NCI-H226 (cell line): ENCODE measurements around the gene SLC6A3.
A peak's percentile ranks its signal among the peaks of the same experiment; 100 is the strongest.

Experiments
- DNase-seq: peaks from one replicate; pipeline ENCODE4 v3.0.0-alpha.2; 2015

Gene SLC6A3

GRCh38 chr5:1445313-1445688, at the start of gene SLC6A3:
TSS of gene SLC6A3 (minus strand) at chr5:1445440. CDS start at chr5:1443197, 2,243 bp downstream.
- no peak for DNase-seq

- no peak for DNase-seq
Observed at GRCh38 chr5:1493941-1494340, 48.7 kb upstream of the SLC6A3 start.

GRCh38 chr5:1493413-1493812, 48.2 kb upstream of the SLC6A3 start:
- no peak for DNase-seq

- no peak for DNase-seq
Observed at GRCh38 chr5:1492757-1493156, 47.5 kb upstream of the SLC6A3 start.

- no peak for DNase-seq
Observed at GRCh38 chr5:1490376-1490775, 45.1 kb upstream of the SLC6A3 start.

GRCh38 chr5:1489754-1490153, 44.5 kb upstream of the SLC6A3 start:
- no peak for DNase-seq

- peak; percentile 8 for DNase-seq
Observed at GRCh38 chr5:1488882-1489680, 43.8 kb upstream of the SLC6A3 start.

- no peak for DNase-seq
Observed at GRCh38 chr5:1487079-1487764, 42.0 kb upstream of the SLC6A3 start.

GRCh38 chr5:1486271-1486670, 41.0 kb upstream of the SLC6A3 start:
- DNase-seq = no peak

- DNase-seq = no peak
Observed at GRCh38 chr5:1485579-1486118, 40.4 kb upstream of the SLC6A3 start.

- DNase-seq = no peak
Observed at GRCh38 chr5:1484730-1485578, 39.7 kb upstream of the SLC6A3 start.

- no peak for DNase-seq
Observed at GRCh38 chr5:1483856-1484729, 38.9 kb upstream of the SLC6A3 start.

- no peak for DNase-seq
Observed at GRCh38 chr5:1483064-1483463, 37.8 kb upstream of the SLC6A3 start.

- no peak for DNase-seq
Observed at GRCh38 chr5:1481959-1482331, 36.7 kb upstream of the SLC6A3 start.

- DNase-seq = no peak
Observed at GRCh38 chr5:1481266-1481958, 36.2 kb upstream of the SLC6A3 start.

GRCh38 chr5:1480806-1481205, 35.6 kb upstream of the SLC6A3 start:
- no peak for DNase-seq

GRCh38 chr5:1480217-1480616, 35.0 kb upstream of the SLC6A3 start:
- no peak for DNase-seq

GRCh38 chr5:1479581-1480188, 34.4 kb upstream of the SLC6A3 start:
- DNase-seq = no peak

- no peak for DNase-seq
Observed at GRCh38 chr5:1479066-1479465, 33.8 kb upstream of the SLC6A3 start.

GRCh38 chr5:1478271-1479035, 33.2 kb upstream of the SLC6A3 start:
- no peak for DNase-seq
